ENCODE measurements around the gene RPP25L. TPM values are rescaled to one million over a fixed set of nuclear protein-coding genes. Genes with fewer than 3 reads are reported as not detected.

RPP25L gene
- total and polyA plus RNA-seq, 12 donors = 10.5 to 42.9 (median 27.6) TPM

DNA sequence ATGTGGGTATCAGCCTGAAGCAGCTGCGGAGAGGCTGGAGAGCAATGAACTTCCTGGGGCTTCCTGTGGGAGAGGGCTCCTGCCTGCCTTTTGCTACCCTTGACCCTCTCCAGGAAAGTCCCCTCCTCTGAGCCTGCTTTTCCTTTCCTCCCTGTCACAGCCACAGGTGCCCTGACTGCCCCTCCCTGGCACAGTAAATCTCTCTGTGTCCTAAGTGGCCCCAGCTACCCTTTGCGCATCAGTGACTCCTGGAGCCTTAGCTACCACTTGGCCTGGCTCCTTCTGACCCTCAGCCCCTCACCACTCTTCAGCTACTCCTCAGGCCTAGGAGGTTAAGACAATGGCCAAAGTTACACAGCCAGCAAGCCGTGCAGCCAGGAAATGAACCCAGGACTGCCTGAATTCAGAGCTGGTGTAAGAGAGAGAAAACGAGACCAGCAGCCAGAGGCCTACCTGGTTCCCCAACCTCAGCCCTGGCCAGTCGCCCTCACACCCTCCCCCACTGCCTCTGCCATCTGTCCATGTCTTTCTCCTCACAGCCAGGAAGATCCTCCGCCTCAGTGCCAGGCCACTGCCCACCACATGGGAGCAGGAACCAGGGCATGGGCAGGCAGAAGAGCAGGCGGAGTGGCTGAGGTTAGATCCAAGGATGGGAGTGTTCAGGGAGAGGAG is 41.0 kb downstream of the RPP25L start:
- intact Hi-C loops (cut with DNase I) = no loop called here
- 81 to 86% (median 84%) methylated on average over 5 to 7 of the region's 7 CpGs for WGBS, 4 donors
- DNase-seq = no peak
- no peaks in the 10 kb centered on the region for H3K4me1 ChIP-seq (replicated peaks in 1 of 2)
- TF ChIP-seq, protein P1, sequence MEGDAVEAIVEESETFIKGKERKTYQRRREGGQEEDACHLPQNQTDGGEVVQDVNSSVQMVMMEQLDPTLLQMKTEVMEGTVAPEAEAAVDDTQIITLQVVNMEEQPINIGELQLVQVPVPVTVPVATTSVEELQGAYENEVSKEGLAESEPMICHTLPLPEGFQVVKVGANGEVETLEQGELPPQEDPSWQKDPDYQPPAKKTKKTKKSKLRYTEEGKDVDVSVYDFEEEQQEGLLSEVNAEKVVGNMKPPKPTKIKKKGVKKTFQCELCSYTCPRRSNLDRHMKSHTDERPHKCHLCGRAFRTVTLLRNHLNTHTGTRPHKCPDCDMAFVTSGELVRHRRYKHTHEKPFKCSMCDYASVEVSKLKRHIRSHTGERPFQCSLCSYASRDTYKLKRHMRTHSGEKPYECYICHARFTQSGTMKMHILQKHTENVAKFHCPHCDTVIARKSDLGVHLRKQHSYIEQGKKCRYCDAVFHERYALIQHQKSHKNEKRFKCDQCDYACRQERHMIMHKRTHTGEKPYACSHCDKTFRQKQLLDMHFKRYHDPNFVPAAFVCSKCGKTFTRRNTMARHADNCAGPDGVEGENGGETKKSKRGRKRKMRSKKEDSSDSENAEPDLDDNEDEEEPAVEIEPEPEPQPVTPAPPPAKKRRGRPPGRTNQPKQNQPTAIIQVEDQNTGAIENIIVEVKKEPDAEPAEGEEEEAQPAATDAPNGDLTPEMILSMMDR (IDR thresholded peaks at IDR 0.05) = no peak
- no peaks in the 10 kb centered on the region for H3K36me3 ChIP-seq (replicated peaks in 1 of 2)
- H3K4me3 ChIP-seq = no peak overlapping the region
- no peaks in the 10 kb centered on the region for H3K9me3 ChIP-seq (replicated peaks in 1 of 3)
- peak overlapping the region in 2 of 5 donors; percentile 16 to 26 for H3K27ac ChIP-seq
- H3K27me3 ChIP-seq = no peaks in the 10 kb centered on the region

DNA sequence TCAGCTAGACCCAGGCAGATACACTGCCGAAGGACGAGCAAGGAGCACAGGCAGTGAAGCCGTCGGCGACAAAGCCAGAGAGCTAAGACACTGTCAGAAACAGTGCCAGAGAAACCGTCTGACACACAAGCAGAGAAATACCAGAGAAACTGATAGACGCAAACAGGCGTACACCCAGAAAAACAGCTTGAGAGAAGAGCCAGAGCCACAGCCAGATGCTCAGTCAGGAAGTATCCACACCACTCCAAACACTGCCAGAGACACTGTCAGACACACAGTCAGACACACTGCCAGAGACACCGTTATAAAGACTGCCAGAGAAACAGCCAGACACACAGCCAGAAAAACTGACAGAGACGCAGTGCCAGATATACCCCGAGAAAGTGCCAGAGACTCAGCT is 41.5 kb downstream of the RPP25L start:
- DNase-seq = no peak
- H3K27me3 ChIP-seq = no peaks in the 10 kb centered on the region
- peak overlapping the region in 2 of 5 donors; percentile 16 to 26 for H3K27ac ChIP-seq
- no peaks in the 10 kb centered on the region for H3K36me3 ChIP-seq (replicated peaks in 1 of 2)
- WGBS, 4 donors = 60 to 65% (median 64%) methylated on average over 11 of the region's 11 CpGs
- no peaks in the 10 kb centered on the region for H3K9me3 ChIP-seq (replicated peaks in 1 of 3)
- intact Hi-C loops (cut with DNase I) = no loop called here
- TF ChIP-seq POLR2A (IDR thresholded peaks at IDR 0.05) = no peak
- no peak overlapping the region for H3K4me3 ChIP-seq
- H3K4me1 ChIP-seq (replicated peaks in 1 of 2) = no peaks in the 10 kb centered on the region

- DNase-seq = no peak
- Histone ChIP-seq H3K36me3 (replicated peaks in 1 of 2) (no peaks in the 10 kb centered on the region), H3K27ac (no peak overlapping the region), H3K9me3 (replicated peaks in 1 of 3) (no peaks in the 10 kb centered on the region), H3K4me1 (replicated peaks in 1 of 2) (no peaks in the 10 kb centered on the region), H3K4me3 (no peak overlapping the region), H3K27me3 (no peaks in the 10 kb centered on the region)
- no peak for TF ChIP-seq POLR2A (IDR thresholded peaks at IDR 0.05)
- TF ChIP-seq, protein P1 (IDR thresholded peaks at IDR 0.05) = no peak
- 60 to 88% (median 82%) methylated on average over 3 to 12 of the region's 12 CpGs for WGBS, 4 donors
- intact Hi-C loops (cut with DNase I) = no loop called here
Measured at GRCh38 chr9:34568774-34569173, 43.1 kb downstream of the RPP25L start.

DNA sequence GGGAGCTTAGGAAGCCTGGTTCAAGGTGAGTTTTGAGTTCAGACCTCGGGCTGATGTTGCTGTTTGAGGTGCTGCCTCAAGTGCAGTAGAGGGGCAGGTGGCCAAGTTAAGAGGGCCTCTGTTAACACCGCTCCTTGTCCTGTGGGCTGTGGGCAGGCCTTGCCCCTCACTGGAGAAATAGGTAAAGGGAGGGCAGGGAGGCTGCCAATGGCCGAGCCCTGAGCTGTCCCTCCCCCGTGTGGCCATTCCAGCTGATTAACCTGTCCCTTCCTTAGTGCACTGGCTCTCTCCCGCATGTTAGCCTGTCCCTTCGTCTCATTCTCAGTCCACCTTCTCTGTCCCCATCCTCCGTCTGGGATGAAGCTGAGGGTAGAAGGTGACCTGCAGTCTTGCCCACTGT is 43.8 kb downstream of the RPP25L start:
- DNase-seq = no peak
- Histone ChIP-seq H3K27ac (no peak overlapping the region), H3K9me3 (replicated peaks in 1 of 3) (no peaks in the 10 kb centered on the region), H3K4me1 (replicated peaks in 1 of 2) (no peaks in the 10 kb centered on the region), H3K27me3 (no peaks in the 10 kb centered on the region), H3K4me3 (no peak overlapping the region), H3K36me3 (replicated peaks in 1 of 2) (no peaks in the 10 kb centered on the region)
- WGBS, 4 donors = 80 to 86% (median 84%) methylated on average over 4 to 7 of the region's 7 CpGs
- TF ChIP-seq, protein P1 (IDR thresholded peaks at IDR 0.05) = no peak
- no peak for TF ChIP-seq POLR2A (IDR thresholded peaks at IDR 0.05)
- intact Hi-C loops (cut with DNase I) = no loop called here

DNA sequence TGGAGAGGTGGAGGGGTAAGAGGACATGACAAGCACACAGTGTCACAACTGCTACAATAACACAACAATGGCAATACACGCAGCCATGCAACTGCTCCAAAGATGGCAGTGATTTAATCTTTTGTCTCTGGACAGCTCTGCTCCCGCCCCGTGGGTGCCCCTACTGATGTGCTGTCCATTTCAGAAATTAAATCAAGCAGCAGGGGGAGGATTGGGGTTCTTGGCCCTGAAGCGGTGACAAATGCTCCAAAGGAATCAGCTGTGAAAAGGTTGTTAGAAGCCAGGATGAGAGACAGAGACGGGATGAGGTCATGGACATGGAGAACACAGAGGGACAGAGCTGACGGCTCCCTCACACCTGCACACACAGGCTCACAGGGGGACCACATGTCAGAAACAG is 44.9 kb downstream of the RPP25L start:
- TF ChIP-seq, protein P1 (IDR thresholded peaks at IDR 0.05) = no peak
- no peak for TF ChIP-seq POLR2A (IDR thresholded peaks at IDR 0.05)
- intact Hi-C loops (cut with DNase I) = no loop called here
- Histone ChIP-seq H3K4me1 (replicated peaks in 1 of 2) (no peaks in the 10 kb centered on the region), H3K27me3 (no peaks in the 10 kb centered on the region), H3K4me3 (no peak overlapping the region), H3K27ac (no peak overlapping the region), H3K36me3 (replicated peaks in 1 of 2) (no peaks in the 10 kb centered on the region), H3K9me3 (replicated peaks in 1 of 3) (no peaks in the 10 kb centered on the region)
- 67 to 78% (median 74%) methylated on average over 6 of the region's 6 CpGs for WGBS, 4 donors
- DNase-seq = no peak
